HepG2 (cell line): ENCODE measurements around the gene HMGCLL1. TPM values are rescaled to one million over a fixed set of nuclear protein-coding genes. Genes with fewer than 3 reads are reported as not detected.

ENCODE experiments used
- ATAC-seq: fragments of 200-7000 bp; cut with Tn5 transposase; 3 replicates; pipeline ENCODE4 v1.9.1; 2020; ENCODE audit warnings: mild to moderate bottlenecking, moderate library complexity
- BruUV-seq: library from RNA; stranded (reverse); fragments of 400-500 nt; replicated peaks from 2 replicates; lab custom pipeline; 2021; lab: Mats Ljungman, UMichigan
- CTCF ChIA-PET: fragments of 300-600 bp; formaldehyde crosslinking; extraction: SDS; loops from one replicate; lab custom pipeline; 2021; ENCODE audit warnings: low total read pairs, inconsistent platforms, low intra/inter-chr PET ratio; lab: Yijun Ruan, JAX
- POLR2A ChIA-PET: fragments of 350-600 bp; sonication (Branson Sonifier 250); formaldehyde crosslinking; loops from one replicate; lab custom pipeline; 2020; ENCODE audit warnings: antibody characterized with exemption, inconsistent platforms; lab: Yijun Ruan, JAX
- DNase-seq: peaks from one replicate; pipeline ENCODE4 v3.0.0-alpha.2; 2015; ENCODE audit warnings: low spot score
- FAIRE-seq: peaks from 3 replicates; lab custom pipeline; 2011; peaks lifted over from hg19 to GRCh38; lab: Jason Lieb, UNC
- H2AFZ ChIP-seq: one replicate; pipeline ENCODE4 v1.6.1; 2011; ENCODE audit warnings: low read length, inconsistent platforms
- H3K27ac ChIP-seq: fragments of 300-600 bp; 3 replicates; pipeline ENCODE4 v1.8.0; 2011; ENCODE audit warnings: mixed run types, mild to moderate bottlenecking, mixed read lengths, low read length, inconsistent platforms; ENCODE audit not compliant: insufficient read depth; ENCODE audit errors: extremely low read length
- H3K27me3 ChIP-seq, 2 experiments: fragments of 200-600 bp in 1 of 2; 2 replicates in 1 of 2; 3 replicates in 1 of 2; pipeline versions ENCODE4 v1.6.0 to v1.8.0; 2011; ENCODE audit warnings: low read length in 2 of 2, mild to moderate bottlenecking in 2 of 2, moderate library complexity in 2 of 2, inconsistent platforms in 1 of 2; ENCODE audit not compliant: insufficient read depth in 2 of 2, control insufficient read depth in 1 of 2
- H3K36me3 ChIP-seq, 2 experiments: fragments of 200-600 bp in 1 of 2; replicated peaks in 1 of 2; 2 replicates in 1 of 2; 3 replicates in 1 of 2; pipeline versions ENCODE4 v1.5.1 to v1.8.0; 2011; ENCODE audit warnings: low read length in 2 of 2, inconsistent platforms in 1 of 2; ENCODE audit not compliant: insufficient read depth in 2 of 2, control insufficient read depth in 1 of 2
- H3K4me1 ChIP-seq: 2 replicates; pipeline ENCODE4 v1.5.1; 2012; ENCODE audit warnings: low read length, inconsistent platforms; ENCODE audit not compliant: insufficient read depth
- H3K4me2 ChIP-seq: 2 replicates; pipeline ENCODE4 v1.6.0; 2011; ENCODE audit warnings: low read depth, low read length, inconsistent platforms
- H3K4me3 ChIP-seq, 3 experiments: fragments of 200-600 bp in 1 of 3; sonication (generic), shearing (Covaris generic) in 1 of 3; replicated peaks in 1 of 3; 2 replicates each; pipeline ENCODE4 v1.5.1; 2011 to 2016; ENCODE audit warnings: low read length in 3 of 3, inconsistent platforms in 2 of 3, low read depth in 2 of 3, mild to moderate bottlenecking in 2 of 3, control low read depth in 1 of 3, mixed read lengths in 1 of 3; ENCODE audit not compliant: insufficient read depth in 1 of 3
- H3K79me2 ChIP-seq: one replicate; pipeline ENCODE4 v1.6.1; 2011; ENCODE audit warnings: low read length, inconsistent platforms; ENCODE audit not compliant: insufficient read depth
- H3K9ac ChIP-seq: 2 replicates; pipeline ENCODE4 v1.6.0; 2011; ENCODE audit warnings: mild to moderate bottlenecking, low read depth, low read length, inconsistent platforms; ENCODE audit not compliant: insufficient read depth
- H3K9me3 ChIP-seq: 2 replicates; pipeline ENCODE4 v1.5.1; 2012; ENCODE audit warnings: mild to moderate bottlenecking, low read length
- H4K20me1 ChIP-seq: 2 replicates; pipeline ENCODE4 v1.6.0; 2011; ENCODE audit warnings: inconsistent platforms, mild to moderate bottlenecking, low read length, moderate library complexity; ENCODE audit not compliant: insufficient read depth
- ARID4A ChIP-seq: sonication (generic); formaldehyde crosslinking; IDR thresholded peaks from 2 replicates; pipeline ENCODE4 v1.5.0; 2020; ENCODE audit warnings: mild to moderate bottlenecking, missing genetic modification reagents, borderline replicate concordance
- HDAC6 ChIP-seq: fragments of 200-600 bp; sonication (generic); IDR thresholded peaks from 2 replicates; pipeline ENCODE4 v1.7.0; 2017; ENCODE audit warnings: mild to moderate bottlenecking, antibody characterized with exemption, low read length, low read depth
- NCOR1 ChIP-seq: fragments of 200-600 bp; sonication (generic); IDR thresholded peaks from 2 replicates; pipeline ENCODE4 v1.7.0; 2017; ENCODE audit warnings: antibody characterized with exemption, low read length, borderline replicate concordance
- RBM22 ChIP-seq: fragments of 200-400 bp; formaldehyde crosslinking; optimal IDR thresholded peaks from 2 replicates; pipeline ENCODE3; 2017; ENCODE audit warnings: mild to moderate bottlenecking, low read length, moderate library complexity
- REST ChIP-seq, 2 experiments: IDR thresholded peaks; 2 replicates each; pipeline ENCODE4 v1.6.1; 2011 to 2012; ENCODE audit warnings: low read length in 2 of 2, borderline replicate concordance in 1 of 2, low read depth in 1 of 2, mild to moderate bottlenecking in 1 of 2, moderate library complexity in 1 of 2
- SAFB2 ChIP-seq: sonication (generic); formaldehyde crosslinking; IDR thresholded peaks from 2 replicates; pipeline ENCODE4 v1.5.1; 2020; ENCODE audit warnings: missing genetic modification reagents, low read depth, mild to moderate bottlenecking, borderline replicate concordance
- TBX3 ChIP-seq: fragments of 450-650 bp; IDR thresholded peaks from 2 replicates; pipeline ENCODE4 v1.6.1; 2017; ENCODE audit warnings: antibody characterized with exemption, mild to moderate bottlenecking, inconsistent platforms, borderline replicate concordance
- TERF1 ChIP-seq: sonication (generic); formaldehyde crosslinking; IDR thresholded peaks from 2 replicates; pipeline ENCODE4 v1.8.0; 2022; ENCODE audit warnings: mild to moderate bottlenecking, missing genetic modification reagents, moderate library complexity
- ZNF136 ChIP-seq: sonication (generic); formaldehyde crosslinking; IDR thresholded peaks from 2 replicates; pipeline ENCODE4 v1.8.1; 2022; ENCODE audit warnings: low read depth, mild to moderate bottlenecking, moderate library complexity, missing genetic modification reagents
- ZNF225 ChIP-seq: sonication (generic); formaldehyde crosslinking; IDR thresholded peaks from 2 replicates; pipeline ENCODE4 v1.4.0; 2020; ENCODE audit warnings: mild to moderate bottlenecking, missing genetic modification reagents
- ZNF570 ChIP-seq: sonication (generic); formaldehyde crosslinking; IDR thresholded peaks from 2 replicates; pipeline ENCODE4 v1.4.0; 2020; ENCODE audit warnings: mild to moderate bottlenecking, missing genetic modification reagents, borderline replicate concordance
- ZNF777 ChIP-seq: sonication (generic); formaldehyde crosslinking; IDR thresholded peaks from 2 replicates; pipeline ENCODE4 v1.4.0; 2020; ENCODE audit warnings: missing genetic modification reagents
- WGBS: methylation state at CpG from one replicate; pipeline ENCODE4 v1.1.6; 2017; ENCODE audit warnings: low lambda C conversion rate; 5-methylcytosine and 5-hydroxymethylcytosine counted together
- in situ Hi-C: cut with HindIII; loops from 2 replicates; pipeline ENCODE4 v1.10.0; 2017; ENCODE audit warnings: low pct_unique_long_range_greater_than_20kb; ENCODE audit not compliant: extremely low pct_ligation_motif_present
- intact Hi-C: fragments of 100-400 bp; cut with micrococcal nuclease; formaldehyde crosslinking; loops from one replicate; pipeline ENCODE4 v1.10.0; 2022; ENCODE audit not compliant: unreplicated experiment
- polyA plus RNA-seq, 8 experiments: library from polyadenylated mRNA; depleted of rRNA in 3 of 8; stranded (reverse) in 7 of 8; unstranded in 1 of 8; fragments of >200 nt; fragmentation: Illumina TruSeq in 4 of 8; extraction: Trizol in 4 of 8; gene quantifications; 2 replicates each; pipeline versions ENCODE4 v1.2.1 to v1.2.3, GENCODE V29; 2011 to 2016; ENCODE audit warnings: low read depth in 4 of 8, missing spikeins in 1 of 8, mixed read lengths in 1 of 8; ENCODE audit not compliant: insufficient read depth in 1 of 8
- total RNA-seq, 5 experiments: library from RNA; depleted of rRNA; stranded (reverse); fragments of >200 nt; fragmentation: Illumina TruSeq; extraction: Trizol; gene quantifications; 2 replicates each; pipeline ENCODE4 v1.2.3, GENCODE V29; 2016; ENCODE audit warnings: low read depth in 1 of 5

The HMGCLL1 gene
- total and polyA plus RNA-seq, 2 of the 13 experiments (the other 11 are each of a cell fraction or from before 2014, with no cell fraction given), result not detected

GRCh38 chr6:55450005-55450404 lies 129.0 kb downstream of the HMGCLL1 start (continued):
- no peak for TF ChIP-seq NCOR1
- no peak for TF ChIP-seq ZNF777
- TF ChIP-seq REST (IDR thresholded peaks at IDR 0.05; ENCODE audit: borderline replicate concordance in 1 of 2, low read depth in 1 of 2, low read length in 2 of 2), result no peak
- TF ChIP-seq SAFB2 (CRISPR knock-in tag), result no peak
- no peak for TF ChIP-seq HDAC6

- intact Hi-C loops (loop anchor here (10.0 kb wide), 1 partner anchor 1146 kb away; no protein-coding TSS in a partner anchor), in situ Hi-C loops (loop anchor here (10.0 to 25.0 kb wide), 2 partner anchors 513 to 846 kb away; no protein-coding TSS in a partner anchor)
- FAIRE-seq, result no peak
- H3K27me3 ChIP-seq, result no peaks in the 10 kb centered on the region
- H2AFZ ChIP-seq, result no peak overlapping the region
- no peak overlapping the region for H3K4me3 ChIP-seq
- no peaks in the 10 kb centered on the region for H4K20me1 ChIP-seq
- no TSS peak for BruUV-seq
- ChIA-PET CTCF (no interaction called here), POLR2A (no interaction called here)
- H3K4me1 ChIP-seq, result no peaks in the 10 kb centered on the region
- H3K27ac ChIP-seq, result no peak overlapping the region
- H3K9ac ChIP-seq, result no peak overlapping the region
- WGBS, result 4% methylated on average over 3 of the region's 3 CpGs
- H3K4me2 ChIP-seq, result no peak overlapping the region
- DNase-seq, result no peak
- ATAC-seq, result no peak
- no peaks in the 10 kb centered on the region for H3K79me2 ChIP-seq
- no peaks in the 10 kb centered on the region for H3K36me3 ChIP-seq
- no peaks in the 10 kb centered on the region for H3K9me3 ChIP-seq
- no peak for TF ChIP-seq ZNF136 (CRISPR knock-in tag)
- TF ChIP-seq TERF1, result no peak
- no peak for TF ChIP-seq ZNF570 (CRISPR knock-in tag)
- no peak for TF ChIP-seq ARID4A (CRISPR knock-in tag)
- TF ChIP-seq TBX3, result no peak
- no peak for TF ChIP-seq RBM22
- no peak for TF ChIP-seq ZNF225 (CRISPR knock-in tag)
Measured at GRCh38 chr6:55449225-55449624, 129.8 kb downstream of the HMGCLL1 start.
